GM12878 (cell line): ENCODE data around the gene HHAT.

Experiments
- BHLHE40 ChIP-seq, 2 experiments: fragments of 450-650 bp in 1 of 2; IDR thresholded peaks; 2 replicates each; pipeline ENCODE4 v1.6.1; 2011 to 2017; ENCODE audit warnings: low read depth in 2 of 2, borderline replicate concordance in 1 of 2, improper control_type of control experiment in 1 of 2, low read length in 1 of 2, mild to moderate bottlenecking in 1 of 2
- EGR1 ChIP-seq, 2 experiments: IDR thresholded peaks; 1 replicate in 1 of 2; 2 replicates in 1 of 2; pipeline ENCODE4 v1.6.1; 2011 to 2012; ENCODE audit warnings: low read depth in 2 of 2, low read length in 2 of 2, borderline replicate concordance in 1 of 2, mild to moderate bottlenecking in 1 of 2, moderate library complexity in 1 of 2
- KDM1A ChIP-seq: fragments of 200-600 bp; sonication (generic); IDR thresholded peaks from 2 replicates; pipeline ENCODE4 v1.6.1; 2016; ENCODE audit warnings: borderline replicate concordance
- NBN ChIP-seq: fragments of 450-650 bp; IDR thresholded peaks from 2 replicates; pipeline ENCODE4 v1.6.1; 2016
- NFIC ChIP-seq: IDR thresholded peaks from 2 replicates; pipeline ENCODE4 v1.6.1; 2012; ENCODE audit warnings: low read depth, mild to moderate bottlenecking, inconsistent platforms, low read length, moderate library complexity
- NFYB ChIP-seq: IDR thresholded peaks from 2 replicates; pipeline ENCODE4 v1.6.1; 2011; ENCODE audit warnings: low read depth, mild to moderate bottlenecking, low read length, improper control_type of control experiment, moderate library complexity; ENCODE audit not compliant: insufficient read depth
- POLR2A ChIP-seq: IDR thresholded peaks from 2 replicates; pipeline ENCODE4 v1.6.1; 2011; ENCODE audit warnings: low read depth, mild to moderate bottlenecking, low read length
- POLR2AphosphoS5 ChIP-seq: IDR thresholded peaks from 2 replicates; pipeline ENCODE4 v1.6.1; 2011; ENCODE audit warnings: mild to moderate bottlenecking, low read length, inconsistent platforms
- RCOR1 ChIP-seq: conservative IDR thresholded peaks from 2 replicates; pipeline ENCODE4 v1.6.1; 2012; ENCODE audit warnings: low read depth, low read length, improper control_type of control experiment
- SMC3 ChIP-seq: IDR thresholded peaks from 2 replicates; pipeline ENCODE4 v1.6.1; 2011; ENCODE audit warnings: low read length, improper control_type of control experiment, borderline replicate concordance
- TAF1 ChIP-seq: IDR thresholded peaks from 2 replicates; pipeline ENCODE4 v1.6.1; 2011; ENCODE audit warnings: mild to moderate bottlenecking, low read depth, low read length, borderline replicate concordance
- YBX1 ChIP-seq: fragments of 450-650 bp; IDR thresholded peaks from 2 replicates; pipeline ENCODE4 v1.6.1; 2016; ENCODE audit warnings: antibody characterized with exemption
- TF ChIP-seq, protein P1 (sequence below): fragments of 150-350 bp; IDR thresholded peaks from 2 replicates; pipeline ENCODE4 v1.6.1; 2016; ENCODE audit warnings: low read depth, low read length
- TF ChIP-seq, protein P2 (sequence below), 3 experiments: IDR thresholded peaks in 2 of 3; conservative IDR thresholded peaks in 1 of 3; 2 replicates each; pipeline ENCODE4 v1.5.1; 2011; ENCODE audit warnings: low read depth in 3 of 3, low read length in 3 of 3, mild to moderate bottlenecking in 3 of 3, control low read depth in 2 of 3, moderate library complexity in 2 of 3, inconsistent platforms in 1 of 3, mixed read lengths in 1 of 3; ENCODE audit not compliant: control insufficient read depth in 2 of 3, insufficient read depth in 1 of 3; ENCODE audit errors: extremely low read depth in 1 of 3

DNA sequence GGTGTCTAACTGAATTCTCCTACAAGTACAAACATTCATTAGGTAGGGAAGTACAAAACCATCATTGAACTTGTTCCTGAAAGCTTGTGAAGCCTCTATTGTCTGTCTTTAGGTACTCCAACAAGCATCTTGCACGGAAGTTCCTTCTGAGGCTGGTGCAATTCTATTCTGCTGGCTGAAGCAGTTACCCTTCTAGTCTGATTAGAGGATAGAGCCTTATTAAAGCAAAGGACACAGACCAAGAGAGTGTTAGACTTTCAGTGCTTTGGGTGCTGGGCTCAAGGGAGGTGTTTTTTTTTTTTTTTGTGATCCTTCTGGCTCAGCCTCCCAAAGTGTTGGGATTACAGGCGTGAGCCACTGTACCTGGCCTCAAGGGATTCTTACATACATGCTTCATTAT, 43.8 kb downstream of the HHAT start:
- no peak for TF ChIP-seq POLR2A
- TF ChIP-seq, protein P1, sequence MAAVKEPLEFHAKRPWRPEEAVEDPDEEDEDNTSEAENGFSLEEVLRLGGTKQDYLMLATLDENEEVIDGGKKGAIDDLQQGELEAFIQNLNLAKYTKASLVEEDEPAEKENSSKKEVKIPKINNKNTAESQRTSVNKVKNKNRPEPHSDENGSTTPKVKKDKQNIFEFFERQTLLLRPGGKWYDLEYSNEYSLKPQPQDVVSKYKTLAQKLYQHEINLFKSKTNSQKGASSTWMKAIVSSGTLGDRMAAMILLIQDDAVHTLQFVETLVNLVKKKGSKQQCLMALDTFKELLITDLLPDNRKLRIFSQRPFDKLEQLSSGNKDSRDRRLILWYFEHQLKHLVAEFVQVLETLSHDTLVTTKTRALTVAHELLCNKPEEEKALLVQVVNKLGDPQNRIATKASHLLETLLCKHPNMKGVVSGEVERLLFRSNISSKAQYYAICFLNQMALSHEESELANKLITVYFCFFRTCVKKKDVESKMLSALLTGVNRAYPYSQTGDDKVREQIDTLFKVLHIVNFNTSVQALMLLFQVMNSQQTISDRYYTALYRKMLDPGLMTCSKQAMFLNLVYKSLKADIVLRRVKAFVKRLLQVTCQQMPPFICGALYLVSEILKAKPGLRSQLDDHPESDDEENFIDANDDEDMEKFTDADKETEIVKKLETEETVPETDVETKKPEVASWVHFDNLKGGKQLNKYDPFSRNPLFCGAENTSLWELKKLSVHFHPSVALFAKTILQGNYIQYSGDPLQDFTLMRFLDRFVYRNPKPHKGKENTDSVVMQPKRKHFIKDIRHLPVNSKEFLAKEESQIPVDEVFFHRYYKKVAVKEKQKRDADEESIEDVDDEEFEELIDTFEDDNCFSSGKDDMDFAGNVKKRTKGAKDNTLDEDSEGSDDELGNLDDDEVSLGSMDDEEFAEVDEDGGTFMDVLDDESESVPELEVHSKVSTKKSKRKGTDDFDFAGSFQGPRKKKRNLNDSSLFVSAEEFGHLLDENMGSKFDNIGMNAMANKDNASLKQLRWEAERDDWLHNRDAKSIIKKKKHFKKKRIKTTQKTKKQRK: no peak
- TF ChIP-seq TAF1: no peak
- TF ChIP-seq, protein P2, sequence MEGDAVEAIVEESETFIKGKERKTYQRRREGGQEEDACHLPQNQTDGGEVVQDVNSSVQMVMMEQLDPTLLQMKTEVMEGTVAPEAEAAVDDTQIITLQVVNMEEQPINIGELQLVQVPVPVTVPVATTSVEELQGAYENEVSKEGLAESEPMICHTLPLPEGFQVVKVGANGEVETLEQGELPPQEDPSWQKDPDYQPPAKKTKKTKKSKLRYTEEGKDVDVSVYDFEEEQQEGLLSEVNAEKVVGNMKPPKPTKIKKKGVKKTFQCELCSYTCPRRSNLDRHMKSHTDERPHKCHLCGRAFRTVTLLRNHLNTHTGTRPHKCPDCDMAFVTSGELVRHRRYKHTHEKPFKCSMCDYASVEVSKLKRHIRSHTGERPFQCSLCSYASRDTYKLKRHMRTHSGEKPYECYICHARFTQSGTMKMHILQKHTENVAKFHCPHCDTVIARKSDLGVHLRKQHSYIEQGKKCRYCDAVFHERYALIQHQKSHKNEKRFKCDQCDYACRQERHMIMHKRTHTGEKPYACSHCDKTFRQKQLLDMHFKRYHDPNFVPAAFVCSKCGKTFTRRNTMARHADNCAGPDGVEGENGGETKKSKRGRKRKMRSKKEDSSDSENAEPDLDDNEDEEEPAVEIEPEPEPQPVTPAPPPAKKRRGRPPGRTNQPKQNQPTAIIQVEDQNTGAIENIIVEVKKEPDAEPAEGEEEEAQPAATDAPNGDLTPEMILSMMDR (IDR thresholded peaks at IDR 0.05 in 2 of 3, conservative IDR thresholded peaks at IDR 0.05 in 1 of 3; ENCODE audit: control insufficient read depth in 2 of 3, extremely low read depth in 1 of 3, insufficient read depth in 1 of 3, low read depth in 3 of 3, low read length in 3 of 3): no peak
- no peak for TF ChIP-seq NFYB
- no peak for TF ChIP-seq YBX1
- TF ChIP-seq POLR2AphosphoS5: no peak
- TF ChIP-seq NBN: no peak
- no peak for TF ChIP-seq EGR1 (IDR thresholded peaks at IDR 0.05; ENCODE audit: borderline replicate concordance in 1 of 2, low read depth in 2 of 2, low read length in 2 of 2)
- TF ChIP-seq KDM1A: no peak
- no peak for TF ChIP-seq SMC3
- no peak for TF ChIP-seq NFIC
- no peak for TF ChIP-seq RCOR1
- no peak for TF ChIP-seq BHLHE40 (IDR thresholded peaks at IDR 0.05; ENCODE audit: borderline replicate concordance in 1 of 2, low read depth in 2 of 2, low read length in 1 of 2)
